ENCODE measurements around the gene FAM53B. TPM values are rescaled to one million over a fixed set of nuclear protein-coding genes. Genes with fewer than 3 reads are reported as not detected.

FAM53B gene
- polyA plus RNA-seq, 1 experiment = 3.9 TPM

DNA sequence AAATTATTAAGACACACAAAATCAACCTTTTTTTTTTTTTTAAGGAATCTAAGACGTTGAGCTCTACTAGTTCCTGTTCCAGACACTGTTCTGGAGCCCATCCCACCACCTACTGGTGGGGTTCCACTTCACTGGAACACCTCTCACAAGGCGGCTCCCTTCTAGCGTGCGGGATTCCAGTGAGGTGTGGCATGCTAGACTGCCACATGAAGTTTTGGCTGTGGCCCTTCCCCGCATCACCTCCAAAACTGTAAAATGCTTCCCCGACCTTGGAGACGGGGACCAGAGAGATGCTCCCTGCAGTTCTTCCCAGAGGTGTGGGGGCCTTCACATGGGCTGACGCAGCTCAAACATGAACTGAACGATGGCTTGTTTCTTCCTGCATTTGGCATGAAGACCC lies 12.6 kb downstream of the FAM53B start:
- H3K27me3 ChIP-seq (ENCODE audit: control insufficient read depth, insufficient read depth, low read length) = no peaks in the 10 kb centered on the region
- TF ChIP-seq, protein P1, sequence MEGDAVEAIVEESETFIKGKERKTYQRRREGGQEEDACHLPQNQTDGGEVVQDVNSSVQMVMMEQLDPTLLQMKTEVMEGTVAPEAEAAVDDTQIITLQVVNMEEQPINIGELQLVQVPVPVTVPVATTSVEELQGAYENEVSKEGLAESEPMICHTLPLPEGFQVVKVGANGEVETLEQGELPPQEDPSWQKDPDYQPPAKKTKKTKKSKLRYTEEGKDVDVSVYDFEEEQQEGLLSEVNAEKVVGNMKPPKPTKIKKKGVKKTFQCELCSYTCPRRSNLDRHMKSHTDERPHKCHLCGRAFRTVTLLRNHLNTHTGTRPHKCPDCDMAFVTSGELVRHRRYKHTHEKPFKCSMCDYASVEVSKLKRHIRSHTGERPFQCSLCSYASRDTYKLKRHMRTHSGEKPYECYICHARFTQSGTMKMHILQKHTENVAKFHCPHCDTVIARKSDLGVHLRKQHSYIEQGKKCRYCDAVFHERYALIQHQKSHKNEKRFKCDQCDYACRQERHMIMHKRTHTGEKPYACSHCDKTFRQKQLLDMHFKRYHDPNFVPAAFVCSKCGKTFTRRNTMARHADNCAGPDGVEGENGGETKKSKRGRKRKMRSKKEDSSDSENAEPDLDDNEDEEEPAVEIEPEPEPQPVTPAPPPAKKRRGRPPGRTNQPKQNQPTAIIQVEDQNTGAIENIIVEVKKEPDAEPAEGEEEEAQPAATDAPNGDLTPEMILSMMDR (IDR thresholded peaks at IDR 0.05; ENCODE audit: insufficient read depth, low read depth, low read length) = no peak
- no peak overlapping the region for H3K4me3 ChIP-seq (ENCODE audit: low read depth, low read length)
- H3K36me3 ChIP-seq (ENCODE audit: control insufficient read depth, insufficient read depth, low read length) = peaks cover 1% of the 10 kb centered on the region
- ChIA-PET POLR2A (interaction anchor here (0.6 kb wide), 1 partner anchor 192 kb away, joined by 3 read pairs; no protein-coding TSS in a partner anchor), CTCF (interaction anchor here (1.0 to 2.7 kb wide), 6 partner anchors 10 to 201 kb away, joined by 3 to 15 read pairs (median 3); no protein-coding TSS in a partner anchor)
- DNase-seq (ENCODE audit: low read depth) = no peak

DNA sequence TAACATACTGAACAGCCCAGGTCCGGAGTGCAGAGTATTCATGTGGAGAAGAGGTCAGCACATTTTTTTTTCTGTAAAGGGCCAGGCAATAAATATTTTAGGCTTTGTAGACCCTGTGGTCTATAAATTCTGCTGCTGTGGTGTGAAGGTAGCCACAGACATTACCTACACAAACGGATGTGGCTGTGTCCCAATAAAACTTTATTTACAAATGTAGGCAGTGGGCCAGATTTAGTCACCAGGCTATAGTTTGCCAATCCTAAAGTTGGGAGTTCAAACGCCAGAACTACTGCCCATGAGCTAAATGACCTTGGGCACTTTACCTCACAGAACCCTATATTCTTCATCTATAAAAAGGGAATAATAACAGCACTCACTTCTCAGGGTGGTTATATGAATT lies 13.4 kb downstream of the FAM53B start:
- peaks cover 1% of the 10 kb centered on the region for H3K36me3 ChIP-seq (ENCODE audit: control insufficient read depth, insufficient read depth, low read length)
- H3K4me3 ChIP-seq (ENCODE audit: low read depth, low read length) = no peak overlapping the region
- POLR2A ChIA-PET = no interaction called here
- CTCF ChIA-PET = interaction anchor here (1.1 to 1.7 kb wide), 3 partner anchors 14 to 200 kb away, joined by 3 to 4 read pairs (median 3); no protein-coding TSS in a partner anchor
- no peak for DNase-seq (ENCODE audit: low read depth)
- H3K27me3 ChIP-seq (ENCODE audit: control insufficient read depth, insufficient read depth, low read length) = no peaks in the 10 kb centered on the region
- TF ChIP-seq, protein P1 (IDR thresholded peaks at IDR 0.05; ENCODE audit: insufficient read depth, low read depth, low read length) = no peak

DNA sequence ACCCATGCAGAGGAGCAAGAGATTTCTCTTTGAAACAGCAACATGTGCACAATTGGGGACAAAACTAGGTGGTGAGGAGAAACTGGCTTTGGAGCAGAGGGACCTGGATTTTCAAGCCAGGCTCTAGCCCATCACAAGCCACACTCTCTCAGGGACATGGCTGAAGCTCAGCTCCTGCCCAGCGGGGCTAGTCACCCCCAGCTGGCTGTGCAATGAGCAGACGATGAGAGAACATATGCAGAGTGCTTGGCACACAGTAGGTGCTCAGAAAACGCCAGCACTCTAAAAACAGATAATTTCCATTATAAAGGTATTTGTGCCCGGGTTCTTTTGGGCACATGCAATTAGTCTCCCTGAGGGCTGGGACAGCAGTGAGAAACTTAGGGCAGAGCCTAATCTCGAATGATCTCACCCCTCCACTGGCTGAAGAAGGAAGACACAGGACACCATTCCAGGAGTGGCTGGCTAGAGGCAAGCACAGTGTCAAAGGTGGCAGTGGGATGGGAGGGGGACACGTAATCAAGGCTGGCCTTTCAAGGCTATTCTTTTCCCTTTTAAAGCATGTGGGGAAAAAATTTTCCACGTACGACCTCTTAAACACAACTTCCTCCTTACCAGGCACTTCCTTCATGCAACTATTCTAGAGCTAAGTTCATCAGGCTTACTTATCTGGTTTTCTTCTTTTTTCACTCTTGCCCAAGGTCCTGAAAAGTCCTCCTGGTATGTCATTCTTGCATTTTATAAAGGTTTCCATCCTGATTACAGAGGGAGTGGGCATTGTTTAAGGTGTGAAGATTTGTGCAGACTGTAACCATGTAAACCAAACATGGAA lies 15.1 kb downstream of the FAM53B start:
- ChIA-PET CTCF (interaction anchor here (0.9 to 1.5 kb wide), 2 partner anchors 13 to 199 kb away, joined by 3 to 8 read pairs; no protein-coding TSS in a partner anchor), POLR2A (no interaction called here)
- DNase-seq (ENCODE audit: low read depth) = no peak
- no peaks in the 10 kb centered on the region for H3K27me3 ChIP-seq (ENCODE audit: control insufficient read depth, insufficient read depth, low read length)
- no peak overlapping the region for H3K4me3 ChIP-seq (ENCODE audit: low read depth, low read length)
- H3K36me3 ChIP-seq (ENCODE audit: control insufficient read depth, insufficient read depth, low read length) = peaks cover 3% of the 10 kb centered on the region
- TF ChIP-seq, protein P1 (IDR thresholded peaks at IDR 0.05; ENCODE audit: insufficient read depth, low read depth, low read length) = no peak

DNA sequence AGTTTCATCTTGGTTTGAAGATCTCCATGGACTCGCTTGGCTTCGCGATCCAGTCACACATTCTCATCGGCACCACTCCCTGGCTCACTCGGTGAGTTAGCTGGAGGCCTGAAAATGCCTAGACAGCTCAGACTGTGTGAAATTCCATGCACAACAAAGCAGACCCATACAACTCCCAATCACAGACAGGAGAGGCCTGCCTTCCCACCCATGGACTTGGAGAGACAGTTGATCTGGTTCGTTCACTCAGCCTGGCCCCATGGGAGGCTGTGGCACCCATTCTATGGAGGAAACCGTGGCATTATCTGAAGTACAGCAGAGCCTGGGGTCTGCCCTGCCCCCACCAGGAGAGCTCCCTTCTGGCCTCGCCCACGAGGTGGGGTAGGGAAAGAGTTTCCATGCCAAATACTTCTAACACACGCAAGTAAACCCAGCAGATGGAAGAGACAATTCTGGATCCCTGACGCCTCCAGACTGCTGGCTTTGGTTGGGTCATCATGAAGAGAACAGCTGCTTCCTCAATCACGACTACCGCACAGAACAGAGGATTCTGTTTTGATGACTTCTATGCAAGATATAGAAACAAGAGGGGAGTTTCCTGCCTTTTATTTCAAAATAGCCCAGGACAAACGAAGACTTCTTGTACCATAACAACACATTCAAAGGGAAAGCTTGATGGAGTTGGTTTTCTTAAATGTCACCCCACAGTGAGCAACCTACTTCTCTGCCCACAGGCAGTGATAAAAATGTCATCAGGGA lies 15.9 kb downstream of the FAM53B start:
- no peak for DNase-seq (ENCODE audit: low read depth)
- ChIA-PET POLR2A (no interaction called here), CTCF (interaction anchor here (0.8 to 0.9 kb wide), 3 partner anchors 13 to 198 kb away, joined by 3 to 4 read pairs (median 3); no protein-coding TSS in a partner anchor)
- Histone ChIP-seq H3K36me3 (ENCODE audit: control insufficient read depth, insufficient read depth, low read length) (peaks cover 3% of the 10 kb centered on the region), H3K27me3 (ENCODE audit: control insufficient read depth, insufficient read depth, low read length) (no peaks in the 10 kb centered on the region), H3K4me3 (ENCODE audit: low read depth, low read length) (no peak overlapping the region)
- TF ChIP-seq, protein P1 (IDR thresholded peaks at IDR 0.05; ENCODE audit: insufficient read depth, low read depth, low read length) = no peak

Measured in BJ (cell line).